SKM-1 (cell line): Measurements from ENCODE around the gene ROR2.

Source experiments
- DNase-seq: peaks from one replicate; lab custom pipeline; 2025; ENCODE audit not compliant: unreplicated experiment; lab: John Stamatoyannopoulos, UW

Gene ROR2

GRCh38 chr9:91902475-91903125 lies 47.4 kb downstream of the ROR2 start:
- no peak for DNase-seq

DNA sequence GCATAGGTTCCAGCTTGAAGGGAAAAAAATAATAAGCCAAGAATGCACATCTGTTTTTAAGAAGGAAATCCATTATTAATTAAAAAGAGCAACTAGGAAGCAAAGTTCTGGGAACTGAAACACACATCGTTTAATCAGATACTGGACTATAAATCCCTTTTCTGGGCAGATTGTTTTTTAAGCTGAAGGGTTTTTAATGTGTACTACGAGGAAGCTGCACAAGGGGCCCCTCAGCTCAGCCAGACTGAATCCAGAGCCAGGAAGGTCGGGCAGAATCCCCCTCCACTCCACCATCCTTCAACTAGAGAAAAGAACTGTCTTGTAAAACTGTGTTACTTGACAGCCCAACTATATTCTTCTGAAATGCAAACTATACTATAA lies 49.2 kb downstream of the ROR2 start:
- no peak for DNase-seq

GRCh38 chr9:91900055-91900796 lies 49.8 kb downstream of the ROR2 start:
- DNase-seq: no peak

- DNase-seq: no peak
These were observed 50.4 kb downstream of the ROR2 start for GRCh38 chr9:91899594-91899993.

GRCh38 chr9:91899219-91899563 lies 50.8 kb downstream of the ROR2 start:
- DNase-seq: no peak

GRCh38 chr9:91898451-91899218 lies 51.4 kb downstream of the ROR2 start:
- DNase-seq: peak; percentile 37

- DNase-seq: no peak
These were observed 52.8 kb downstream of the ROR2 start for GRCh38 chr9:91897201-91897600.

- DNase-seq: no peak
These were observed 53.4 kb downstream of the ROR2 start for GRCh38 chr9:91896513-91897121.

- no peak for DNase-seq
These were observed 53.9 kb downstream of the ROR2 start for GRCh38 chr9:91896097-91896496.

DNA sequence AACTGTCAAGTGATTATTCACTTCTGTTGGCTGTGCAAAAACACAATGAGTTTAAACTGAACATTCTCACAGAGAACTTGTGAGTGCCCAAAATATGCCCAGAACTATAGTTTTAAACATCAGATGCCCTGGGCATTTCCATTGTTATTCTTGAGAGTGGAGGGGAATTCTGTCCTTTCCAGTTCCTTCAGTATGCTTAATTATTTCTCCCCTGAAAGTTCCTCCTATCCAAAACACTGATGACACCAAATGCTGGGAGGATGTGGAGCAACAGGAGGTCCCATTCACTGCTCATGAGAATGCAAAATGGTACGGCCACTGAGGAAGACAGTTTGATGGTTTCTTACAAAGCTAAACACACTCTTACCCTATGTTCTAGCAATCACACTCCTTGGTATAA lies 55.5 kb downstream of the ROR2 start:
- no peak for DNase-seq

- no peak for DNase-seq
These were observed 56.0 kb downstream of the ROR2 start for GRCh38 chr9:91894023-91894422.

DNA sequence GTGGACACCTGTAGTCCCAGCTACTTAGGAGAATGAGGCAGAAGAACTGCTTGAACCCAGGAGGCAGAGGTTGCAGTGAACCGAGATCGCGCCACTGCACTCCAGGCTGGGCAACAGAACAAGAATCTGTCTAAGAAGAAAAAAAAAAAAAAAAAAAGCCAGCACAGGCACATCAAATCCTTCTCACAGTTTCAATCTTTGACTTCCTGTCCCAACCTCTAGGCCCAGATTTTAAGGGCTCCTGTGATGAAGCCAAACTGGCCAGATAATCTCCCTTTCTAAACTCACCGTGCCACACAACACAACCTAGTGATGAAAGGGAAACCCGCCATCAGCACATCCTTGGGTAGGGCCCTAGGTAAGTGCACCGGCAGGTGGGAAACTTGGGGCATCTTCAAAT lies 58.1 kb downstream of the ROR2 start:
- no peak for DNase-seq

DNA sequence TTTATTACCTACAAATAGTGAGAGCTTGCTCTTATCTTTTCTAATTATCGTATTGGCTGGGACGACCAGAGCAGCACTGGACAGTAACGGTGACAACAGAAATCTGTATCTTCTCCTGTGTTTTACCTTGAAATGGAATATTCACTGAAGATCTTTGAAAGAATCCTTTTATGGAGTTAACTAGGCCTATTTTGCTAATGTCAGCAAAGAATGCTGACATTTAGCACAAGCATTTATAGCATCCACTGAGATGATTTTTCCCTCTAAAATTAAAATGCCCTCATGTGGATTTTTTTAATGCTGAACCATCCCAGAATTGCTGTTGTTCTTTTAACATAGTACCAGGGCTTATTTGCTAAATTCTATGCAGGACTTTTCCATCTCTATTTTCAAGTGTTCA lies 59.4 kb downstream of the ROR2 start:
- DNase-seq: no peak

- DNase-seq: no peak
These were observed 60.7 kb downstream of the ROR2 start for GRCh38 chr9:91889161-91889911.

- DNase-seq: no peak
These were observed 63.5 kb downstream of the ROR2 start for GRCh38 chr9:91886414-91887076.

DNA sequence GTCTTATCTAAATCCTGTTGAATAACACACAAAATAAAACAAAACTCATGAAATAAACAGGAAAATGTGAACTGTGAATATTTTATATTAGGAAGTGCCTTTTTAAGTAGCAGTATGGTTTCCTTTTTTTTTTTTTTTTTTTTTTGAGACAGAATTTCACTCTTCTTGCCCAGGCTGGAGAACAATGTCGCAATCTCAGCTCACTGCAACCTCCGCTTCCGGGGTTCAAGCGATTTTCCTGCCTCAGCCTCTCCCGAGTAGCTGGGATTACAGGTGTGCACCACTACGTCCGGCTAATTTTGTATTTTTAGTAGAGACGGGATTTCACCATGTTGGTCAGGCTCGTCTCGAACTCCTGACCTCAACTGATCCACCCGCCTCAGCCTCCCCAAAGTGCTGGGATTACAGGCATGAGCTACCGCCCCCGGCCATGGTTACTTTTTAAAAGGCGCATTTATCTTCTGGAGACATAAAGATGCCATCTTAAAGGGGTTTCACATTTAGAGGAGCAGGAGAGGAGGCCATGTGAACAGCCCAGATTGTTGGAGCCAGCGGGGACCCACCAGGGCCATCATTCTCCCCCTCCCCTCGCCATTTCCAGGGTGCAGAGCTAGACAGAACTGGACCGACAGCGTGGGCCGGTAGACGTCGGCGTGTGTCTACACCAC lies 64.1 kb downstream of the ROR2 start:
- no peak for DNase-seq

DNA sequence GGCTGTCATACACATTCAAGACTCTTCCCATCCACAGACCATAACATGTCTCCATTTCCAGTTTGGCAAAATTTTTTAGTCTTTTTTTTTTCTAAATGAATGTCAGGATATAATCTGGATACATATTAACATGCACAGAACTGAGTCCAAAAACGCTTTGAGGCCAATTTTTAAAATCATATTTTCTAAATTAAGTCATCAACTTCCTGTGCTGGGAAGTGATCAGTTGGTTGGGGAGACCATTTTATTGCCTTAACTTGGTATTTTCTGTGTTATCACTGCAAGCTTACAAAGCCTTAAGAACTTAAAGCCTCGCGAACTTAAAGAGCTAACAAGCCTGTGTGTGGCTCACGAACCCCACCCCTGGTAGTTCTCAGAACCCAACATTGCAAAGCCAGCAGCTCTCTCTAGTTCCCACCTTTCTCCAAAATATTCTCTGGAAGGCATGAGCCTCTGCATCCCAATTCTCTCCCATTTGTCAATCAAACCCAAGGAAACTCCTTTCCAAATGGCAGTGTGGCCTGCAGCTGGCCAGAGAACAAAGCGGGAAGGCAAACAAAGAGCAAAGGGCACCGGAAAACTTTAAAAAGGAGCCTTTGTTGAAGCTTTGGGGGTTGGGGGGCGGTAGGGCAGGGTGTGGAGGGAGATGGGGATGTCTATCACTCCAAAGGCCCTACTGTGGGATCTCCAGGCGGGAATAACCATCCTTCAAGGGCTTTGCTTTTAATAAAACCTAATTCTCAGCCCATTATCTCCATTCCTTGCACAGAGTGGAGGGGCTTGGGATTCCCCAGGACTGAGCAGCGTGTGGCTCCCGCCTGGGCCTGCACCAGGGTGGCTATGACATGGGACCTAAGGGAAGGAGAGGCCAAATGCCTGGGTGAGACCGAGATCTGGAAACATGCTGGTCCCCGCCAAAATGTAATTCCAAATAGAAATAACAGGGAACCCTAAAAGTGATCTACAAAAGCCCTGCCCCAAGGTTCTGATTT lies 65.0 kb downstream of the ROR2 start:
- DNase-seq: no peak

DNA sequence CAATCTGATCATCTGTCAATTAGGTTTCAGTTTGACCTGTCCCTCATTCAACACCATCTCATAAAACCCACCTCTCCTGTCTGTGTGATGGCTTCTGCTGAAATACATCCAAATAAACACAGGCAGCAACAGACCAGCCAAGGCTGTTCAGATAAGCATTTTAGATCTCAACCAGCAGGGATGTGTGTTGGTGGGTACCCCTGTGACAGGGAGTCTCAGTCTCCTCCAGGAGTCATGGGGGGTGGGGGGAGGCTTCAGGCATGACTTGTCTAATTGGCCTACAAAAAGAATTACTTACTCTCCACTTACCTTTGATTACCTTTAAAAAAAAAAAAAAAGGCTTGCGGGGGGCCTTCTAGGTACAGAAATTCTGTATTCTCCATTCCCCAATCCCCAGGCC lies 65.9 kb downstream of the ROR2 start:
- DNase-seq: no peak

DNA sequence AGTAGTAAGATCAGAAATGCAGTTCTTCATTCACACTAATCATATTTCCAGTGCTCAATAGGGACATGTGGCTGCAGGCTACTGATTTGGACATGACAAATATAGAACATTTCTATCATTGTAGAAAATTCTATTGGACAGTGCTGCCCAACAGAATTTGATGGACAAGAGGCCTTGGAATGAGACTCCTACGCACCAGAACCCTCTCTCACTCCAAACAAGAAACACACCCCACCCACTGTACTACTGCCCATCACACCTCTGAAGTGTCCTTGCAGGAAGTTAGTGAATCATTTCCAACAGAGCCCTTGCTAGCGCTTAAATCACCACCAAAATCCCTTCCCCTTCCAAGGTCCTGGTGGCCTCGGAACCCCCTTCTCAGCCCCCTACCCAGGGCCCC lies 66.5 kb downstream of the ROR2 start:
- DNase-seq: no peak
